ENCODE measurements around the gene DSC2.

GRCh38 chr18:31057917-31058316, 44.3 kb downstream of the DSC2 start:
- no peak for TF ChIP-seq EZH2 (optimal IDR thresholded peaks at IDR 0.05; ENCODE audit: low read depth, low read length)
- TF ChIP-seq EZH2phosphoT487 (IDR thresholded peaks at IDR 0.05; ENCODE audit: low read length): no peak
- TF ChIP-seq CTCF (IDR thresholded peaks at IDR 0.05; ENCODE audit: low read length): no peak

Measured in MM.1S (cell line).